Islet precursor cell (in vitro differentiated cells): ENCODE results near the gene CPPED1.

Source experiments
- DNase-seq: peaks from one replicate; pipeline ENCODE4 v3.0.0-alpha.2; 2018

The CPPED1 gene

GRCh38 chr16:12677502-12677901 is 126.2 kb downstream of the CPPED1 start:
- no peak for DNase-seq

GRCh38 chr16:12675852-12676251 is 127.8 kb downstream of the CPPED1 start:
- DNase-seq, result no peak

GRCh38 chr16:12675046-12675445 is 128.6 kb downstream of the CPPED1 start:
- no peak for DNase-seq

- no peak for DNase-seq
These were observed 129.2 kb downstream of the CPPED1 start for GRCh38 chr16:12674524-12674923.

- no peak for DNase-seq
These were observed 129.6 kb downstream of the CPPED1 start for GRCh38 chr16:12674071-12674470.

- no peak for DNase-seq
These were observed 130.2 kb downstream of the CPPED1 start for GRCh38 chr16:12673466-12673865.

- no peak for DNase-seq
These were observed 130.7 kb downstream of the CPPED1 start for GRCh38 chr16:12672986-12673385.

- DNase-seq, result no peak
These were observed 133.8 kb downstream of the CPPED1 start for GRCh38 chr16:12669908-12670307.

- DNase-seq, result no peak
These were observed 135.8 kb downstream of the CPPED1 start for GRCh38 chr16:12667909-12668308.

GRCh38 chr16:12664164-12664733 is 139.4 kb downstream of the CPPED1 start:
- DNase-seq, result no peak

GRCh38 chr16:12661656-12662172 is 142.0 kb downstream of the CPPED1 start:
- DNase-seq, result peak; percentile 90

GRCh38 chr16:12659871-12660270 is 143.8 kb downstream of the CPPED1 start:
- no peak for DNase-seq

GRCh38 chr16:12658506-12658905 is 145.2 kb downstream of the CPPED1 start:
- no peak for DNase-seq

GRCh38 chr16:12655537-12655936 is 148.2 kb downstream of the CPPED1 start:
- DNase-seq, result peak; percentile 60

- no peak for DNase-seq
These were observed 149.8 kb downstream of the CPPED1 start for GRCh38 chr16:12653820-12654392.

- DNase-seq, result no peak
These were observed 150.8 kb downstream of the CPPED1 start for GRCh38 chr16:12652924-12653323.

GRCh38 chr16:12651765-12652512 is 151.7 kb downstream of the CPPED1 start:
- DNase-seq, result no peak

- DNase-seq, result no peak
These were observed 154.3 kb downstream of the CPPED1 start for GRCh38 chr16:12649356-12649755.

GRCh38 chr16:12646490-12647274 is 157.0 kb downstream of the CPPED1 start:
- no peak for DNase-seq

GRCh38 chr16:12646098-12646489 is 157.6 kb downstream of the CPPED1 start:
- no peak for DNase-seq

- DNase-seq, result no peak
These were observed 160.6 kb downstream of the CPPED1 start for GRCh38 chr16:12643034-12643455.

GRCh38 chr16:12639044-12639443 is 164.6 kb downstream of the CPPED1 start:
- peak; percentile 86 for DNase-seq

- peak; percentile 54 for DNase-seq
These were observed 166.7 kb downstream of the CPPED1 start for GRCh38 chr16:12637002-12637401.
